Lower leg skin (tissue), 3 donors: Measurements from ENCODE around the gene TENT4B.

ENCODE experiments used
- CTCF ChIP-seq, 3 donors: fragments of 450-650 bp; IDR thresholded peaks; one replicate each; pipeline ENCODE4 v1.5.1; 2016; ENCODE audit warnings: antibody characterized with exemption in 3 of 3, mild to moderate bottlenecking in 3 of 3, moderate library complexity in 2 of 3
- POLR2A ChIP-seq, 2 donors: fragments of 450-650 bp; IDR thresholded peaks; one replicate each; pipeline ENCODE4 v1.6.1; 2016 to 2017; ENCODE audit warnings: antibody characterized with exemption in 2 of 2, mild to moderate bottlenecking in 1 of 2, moderate library complexity in 1 of 2

GRCh38 chr16:50126183-50126582 lies 26.9 kb upstream of the TENT4B start:
- TF ChIP-seq CTCF (IDR thresholded peaks at IDR 0.05) (no peak), POLR2A (IDR thresholded peaks at IDR 0.05) (no peak)
